ENCODE measurements around the gene CAMK2B.

The CAMK2B gene

DNA sequence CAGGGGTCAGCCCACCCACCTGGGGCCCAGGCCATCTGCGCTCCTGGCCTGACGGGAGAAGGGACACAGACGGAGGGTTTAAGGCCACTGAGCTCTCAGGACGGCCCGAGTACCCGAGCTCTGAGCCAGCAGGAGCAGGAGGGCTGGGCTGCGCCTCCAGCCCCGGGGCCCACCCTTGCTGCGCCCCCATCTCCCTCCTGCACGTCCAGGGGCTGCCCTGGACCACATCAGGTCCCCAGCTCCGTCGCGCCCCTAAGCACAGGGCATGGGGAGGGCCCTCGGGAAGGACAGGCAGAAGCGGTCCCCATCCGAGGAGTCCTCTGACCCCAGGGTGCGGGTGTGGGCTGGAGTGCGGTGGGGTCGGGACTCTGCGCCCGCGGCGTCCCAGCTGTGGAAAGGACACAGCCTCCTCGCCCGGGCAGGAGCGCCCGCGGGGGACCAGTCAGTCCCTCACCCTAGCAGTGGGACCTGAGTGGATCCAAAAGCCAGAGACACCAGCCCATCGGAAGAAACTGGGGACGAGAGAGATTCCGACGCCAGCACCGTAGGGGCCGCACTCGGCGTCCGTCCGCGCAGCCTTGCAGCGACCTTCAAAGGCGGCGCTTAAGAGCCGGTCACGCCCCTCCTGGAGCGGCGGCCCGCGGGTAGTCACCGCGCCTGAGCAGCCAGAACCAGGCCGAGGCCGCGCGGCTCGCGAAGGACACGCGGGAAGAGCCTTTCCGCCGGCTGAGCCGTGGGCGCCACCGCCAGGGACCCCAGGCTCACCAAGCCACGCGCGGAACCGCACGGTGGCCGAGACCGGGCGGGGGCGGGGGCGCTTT, 15.9 kb downstream of the CAMK2B start:
- DNase-seq (ENCODE audit: low read depth in 2 of 2), result peak; percentile 5 to 13

DNA sequence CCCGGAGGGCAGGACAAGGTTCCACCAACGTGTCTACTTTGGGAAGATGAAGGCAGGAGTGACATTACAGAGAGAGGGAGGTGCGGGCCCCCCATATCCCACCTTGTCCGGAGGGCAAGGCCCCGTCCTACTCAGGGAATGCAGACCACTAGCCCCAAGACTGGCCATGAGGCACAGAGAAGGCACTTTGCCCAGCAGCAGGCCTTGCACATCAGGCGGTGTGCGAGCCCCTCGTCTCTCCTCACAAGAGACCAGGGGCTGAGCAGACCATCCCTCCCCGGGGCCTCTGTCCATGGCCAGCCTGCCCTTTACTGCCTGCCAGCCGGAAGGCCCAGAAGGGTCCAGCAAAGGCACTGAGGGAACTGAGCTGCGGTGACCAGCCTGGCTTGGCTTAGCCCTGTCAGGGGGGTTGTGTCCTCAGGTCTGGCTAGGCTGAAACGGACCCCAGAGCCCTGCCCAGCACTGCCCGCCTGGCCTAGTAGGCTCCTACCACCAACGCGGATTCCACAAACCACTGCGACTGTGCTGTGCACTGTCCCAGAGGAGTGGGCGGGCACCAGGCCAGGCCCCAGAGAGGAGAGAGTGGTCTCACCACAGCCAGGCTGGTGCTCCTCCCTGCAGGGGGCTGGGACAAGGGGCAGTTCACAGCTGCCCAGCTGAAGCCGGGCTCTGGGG, 16.7 kb downstream of the CAMK2B start:
- no peak for DNase-seq (ENCODE audit: low read depth in 2 of 2)

DNA sequence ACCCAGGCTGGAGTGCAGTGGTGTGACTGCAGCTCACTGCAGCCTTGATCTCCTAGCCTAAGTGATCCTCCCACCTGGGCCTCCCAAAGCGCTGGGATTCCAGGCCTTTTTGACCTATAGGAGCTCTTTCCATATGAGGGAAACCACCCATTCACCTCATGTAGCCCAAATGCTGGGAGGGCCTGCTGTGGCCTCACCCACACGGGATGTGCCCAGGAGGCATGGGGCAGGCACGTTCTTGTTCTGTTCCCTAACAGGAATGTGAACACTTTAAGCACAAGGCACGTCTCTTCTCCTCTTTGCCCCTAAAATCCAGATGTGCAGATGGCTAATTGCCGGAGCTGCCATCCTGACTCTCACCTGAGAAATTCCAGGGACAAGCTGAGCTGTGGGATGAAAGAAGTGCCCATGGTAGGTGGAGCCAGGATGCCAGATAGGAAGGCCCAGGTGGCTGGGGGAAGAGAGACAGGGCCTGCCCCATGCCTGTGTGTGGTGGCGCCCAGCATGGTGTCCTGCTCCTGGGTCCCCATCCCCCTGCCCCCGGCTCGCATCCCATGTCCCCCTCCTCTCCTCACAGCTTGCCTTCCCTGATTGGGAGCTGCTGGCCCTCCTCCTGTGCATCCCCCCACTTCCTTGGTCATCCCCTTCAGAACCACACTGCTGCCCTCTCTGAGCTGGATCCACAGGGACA, 17.3 kb downstream of the CAMK2B start:
- no peak for DNase-seq (ENCODE audit: low read depth in 2 of 2)

DNA sequence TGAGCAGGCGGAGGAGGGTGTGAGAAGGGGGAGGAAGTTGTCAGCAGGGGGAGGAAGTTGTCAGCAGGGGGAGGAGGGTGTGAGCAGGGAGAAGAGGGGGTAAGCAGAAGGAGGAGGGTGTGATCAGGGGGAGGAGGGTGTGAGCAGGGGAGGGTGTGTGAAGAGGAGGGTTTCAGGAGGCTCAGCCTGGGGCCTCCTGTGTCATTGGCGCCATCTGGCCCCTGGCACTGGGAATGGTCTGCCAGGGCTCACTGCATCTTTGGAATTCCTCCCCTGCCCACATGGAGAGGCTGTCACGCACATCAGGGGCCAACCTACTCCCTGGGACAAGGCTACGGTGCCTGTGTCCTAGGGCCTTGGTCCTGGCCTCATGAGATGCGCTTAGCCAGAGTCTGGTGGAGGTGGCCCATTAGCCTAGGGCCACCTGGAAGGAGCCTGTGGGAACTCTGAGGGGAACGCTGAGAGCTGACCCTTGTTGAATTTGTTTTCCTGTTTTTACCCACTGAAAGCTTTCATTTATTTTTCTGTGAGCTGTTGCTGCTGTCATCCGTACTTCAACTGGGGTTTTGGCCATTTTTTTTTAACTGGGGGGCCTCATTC, 18.0 kb downstream of the CAMK2B start:
- peak; percentile 8 to 17 for DNase-seq (ENCODE audit: low read depth in 2 of 2)

DNA sequence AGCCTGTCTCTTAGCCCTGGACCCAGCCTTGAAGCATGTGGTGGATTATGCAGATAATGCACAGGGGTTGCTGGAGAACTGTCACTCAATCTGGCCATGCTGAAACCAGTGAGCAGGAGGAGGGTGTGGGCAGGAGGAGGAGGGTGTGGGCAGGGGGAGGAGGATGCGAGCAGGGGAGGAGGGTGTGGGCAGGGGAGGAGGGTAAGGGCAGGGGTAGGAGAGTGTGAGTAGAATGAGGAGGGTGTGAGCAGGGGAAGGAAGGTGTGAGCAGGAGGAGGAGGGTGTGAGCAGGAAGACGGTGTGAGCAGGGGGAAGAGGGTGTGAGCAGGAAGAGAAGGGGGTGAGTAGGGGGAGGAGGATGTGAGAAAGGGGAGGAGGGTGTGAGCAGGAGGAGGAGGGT, 18.8 kb downstream of the CAMK2B start:
- no peak for DNase-seq (ENCODE audit: low read depth in 2 of 2)

DNA sequence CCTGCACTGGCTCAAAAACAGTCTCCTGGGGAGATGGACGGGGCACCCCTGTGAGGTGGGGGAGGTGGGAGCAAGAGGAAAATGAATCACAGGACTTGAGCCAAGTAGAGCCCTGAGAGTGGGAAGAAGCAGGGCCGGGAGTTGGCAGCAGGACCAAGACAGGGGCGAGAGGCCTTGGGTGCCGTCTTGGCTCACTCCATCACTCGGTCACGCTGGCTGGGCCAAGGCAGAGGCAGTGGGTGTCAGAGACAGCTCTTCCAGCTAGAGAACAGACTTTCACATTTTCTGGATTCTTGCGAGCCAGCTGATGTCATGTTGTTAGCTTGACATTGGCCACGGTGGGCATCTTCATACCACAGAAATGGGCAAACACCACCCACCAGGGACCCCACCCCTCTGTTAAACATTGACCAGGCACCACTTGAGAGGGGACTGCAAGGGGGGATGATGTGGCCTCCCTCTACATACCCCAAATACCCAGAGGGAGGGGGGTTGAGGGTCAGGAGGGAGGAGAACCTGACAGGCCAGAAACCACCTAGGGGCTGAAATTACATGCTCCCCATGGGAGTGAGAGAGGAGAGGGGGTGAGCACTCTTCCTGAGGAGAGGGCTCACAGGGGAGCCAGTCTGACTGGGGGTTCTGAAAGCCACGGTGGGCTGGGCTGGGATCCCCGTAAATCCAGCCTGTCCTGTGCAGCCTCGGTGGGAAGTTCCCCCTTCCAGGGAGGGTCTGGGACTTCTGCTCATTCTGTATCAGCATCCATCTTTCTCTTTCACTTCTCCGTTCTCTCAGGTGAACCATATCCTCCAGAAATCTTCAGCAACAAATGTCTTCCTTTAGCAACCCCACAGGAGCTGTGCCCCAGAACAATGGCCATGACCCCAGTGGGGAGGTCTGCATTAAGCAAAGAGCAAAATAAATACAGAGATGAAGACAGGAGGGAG, 19.6 kb downstream of the CAMK2B start:
- DNase-seq (ENCODE audit: low read depth in 2 of 2), result no peak

DNA sequence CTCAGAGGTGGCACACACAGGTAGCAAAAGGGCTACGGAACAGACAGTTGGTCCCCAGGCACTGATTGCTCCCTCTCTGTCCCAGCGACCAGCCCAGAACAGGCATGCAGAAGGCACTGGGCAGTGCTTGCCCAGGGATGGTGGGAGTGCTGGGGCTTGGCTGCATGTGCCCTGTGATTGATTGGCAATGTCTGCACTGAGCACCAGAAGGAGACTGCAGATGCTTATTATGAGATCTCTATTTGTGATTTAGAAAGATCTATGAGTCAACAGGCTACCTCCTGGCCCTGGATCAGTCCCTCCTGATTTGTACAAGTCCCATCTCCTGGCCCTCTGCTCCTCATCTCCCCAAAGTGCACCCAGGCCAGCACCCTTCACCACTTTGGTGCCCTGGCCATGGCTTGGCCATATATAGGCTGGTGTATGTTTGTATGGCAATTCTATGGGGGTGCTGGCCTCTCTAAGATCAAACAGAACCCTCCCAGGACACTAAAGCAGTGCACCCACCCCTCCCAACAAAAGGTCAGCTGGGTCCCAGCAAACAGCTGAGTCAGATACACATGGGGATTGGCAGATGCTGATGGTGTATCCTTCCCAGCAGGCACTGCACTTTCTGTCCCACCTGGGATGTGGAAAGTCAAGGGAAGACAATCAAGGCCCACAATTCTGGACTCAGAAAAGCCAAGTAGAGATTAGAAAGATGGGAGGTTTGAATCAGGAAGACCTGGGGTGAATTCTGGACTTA, 30.9 kb downstream of the CAMK2B start:
- no peak for DNase-seq (ENCODE audit: low read depth in 2 of 2)

DNA sequence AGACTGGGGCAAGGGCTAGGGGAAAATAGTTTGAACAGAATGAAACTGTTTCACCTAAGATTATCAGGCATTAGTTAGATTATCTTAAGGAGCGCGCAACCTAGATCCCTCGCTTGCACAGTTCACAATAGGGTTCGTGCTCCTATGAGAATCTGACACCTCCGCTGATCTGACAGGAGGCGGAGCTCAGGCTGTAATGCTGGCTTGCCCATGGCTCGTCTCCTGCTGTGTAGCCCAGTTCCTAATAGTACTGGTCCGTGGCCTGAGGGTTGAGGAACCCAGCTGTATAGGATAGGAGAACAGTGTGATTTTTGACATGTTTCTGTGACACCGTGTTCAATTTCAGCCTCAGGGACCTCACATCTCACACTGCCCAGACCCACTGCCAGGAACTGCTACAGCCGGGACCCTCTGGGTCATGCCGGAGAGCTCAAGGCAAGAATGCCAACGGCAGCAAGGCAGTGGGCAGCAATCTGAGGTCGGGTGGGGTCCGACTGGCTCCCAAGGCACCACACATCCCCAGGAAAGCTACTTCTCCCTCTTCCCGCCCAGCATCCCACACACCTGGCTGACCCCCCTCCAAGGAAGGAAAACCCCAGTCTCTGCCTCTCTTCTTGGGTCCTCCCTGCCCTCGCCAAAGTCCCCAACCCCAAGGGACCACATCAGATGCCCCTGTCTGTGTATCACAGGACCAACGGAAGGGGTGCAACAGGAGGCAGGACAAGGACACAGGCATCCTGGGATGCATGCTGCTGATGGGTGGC, 31.7 kb downstream of the CAMK2B start:
- no peak for DNase-seq (ENCODE audit: low read depth in 2 of 2)

DNA sequence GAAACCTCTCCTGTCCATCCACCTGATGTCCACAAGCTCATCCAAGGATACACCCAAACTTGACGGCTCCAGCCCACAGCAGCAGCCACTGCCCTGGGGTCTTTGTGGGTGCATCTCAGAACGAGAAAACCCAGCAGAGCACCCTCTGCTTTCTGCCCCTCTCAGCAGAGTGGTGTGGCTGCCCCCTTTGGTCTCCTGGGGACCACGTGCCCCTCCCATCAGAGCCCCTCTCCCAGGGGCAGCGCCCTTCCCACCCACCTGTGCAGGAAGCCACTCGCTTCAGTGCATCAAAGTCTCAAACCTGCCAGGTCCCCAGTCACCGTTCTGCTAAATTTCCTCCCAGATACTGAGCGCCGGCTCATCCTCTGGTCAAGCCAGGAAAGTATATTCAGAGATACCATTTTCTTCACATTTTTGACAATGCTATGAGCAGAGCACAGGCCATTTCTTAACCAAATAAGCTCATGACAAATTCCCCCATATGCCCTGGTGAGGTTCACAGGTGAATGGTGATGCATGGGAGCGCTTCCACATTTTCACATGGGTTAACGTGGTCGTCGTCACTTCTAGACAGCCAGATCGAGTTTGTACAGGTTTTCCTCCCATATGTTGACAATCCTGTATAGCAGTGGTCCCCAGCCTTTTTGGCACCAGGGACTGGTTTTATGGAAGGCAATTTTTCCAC, 32.4 kb downstream of the CAMK2B start:
- DNase-seq (ENCODE audit: low read depth in 2 of 2), result no peak

DNA sequence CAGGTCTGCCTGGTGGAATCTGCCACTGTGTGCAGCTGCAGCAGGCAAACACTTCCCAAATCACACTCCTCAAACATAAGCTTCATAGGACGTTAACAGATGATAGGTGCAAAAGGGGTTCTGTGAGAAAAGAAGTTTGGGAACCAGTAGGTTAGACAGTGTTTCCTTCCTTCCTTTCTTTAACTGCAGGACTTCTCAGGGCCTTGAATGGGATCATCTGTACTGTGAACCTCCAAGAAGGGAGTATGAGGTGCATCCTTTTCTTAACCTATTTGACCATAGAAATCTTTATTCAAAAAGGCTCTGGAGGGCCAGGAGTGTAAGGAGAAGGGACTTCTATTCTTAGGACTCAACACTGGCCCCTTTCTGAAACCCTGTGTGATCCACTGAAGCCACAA, 33.0 kb downstream of the CAMK2B start:
- no peak for DNase-seq (ENCODE audit: low read depth in 2 of 2)

DNA sequence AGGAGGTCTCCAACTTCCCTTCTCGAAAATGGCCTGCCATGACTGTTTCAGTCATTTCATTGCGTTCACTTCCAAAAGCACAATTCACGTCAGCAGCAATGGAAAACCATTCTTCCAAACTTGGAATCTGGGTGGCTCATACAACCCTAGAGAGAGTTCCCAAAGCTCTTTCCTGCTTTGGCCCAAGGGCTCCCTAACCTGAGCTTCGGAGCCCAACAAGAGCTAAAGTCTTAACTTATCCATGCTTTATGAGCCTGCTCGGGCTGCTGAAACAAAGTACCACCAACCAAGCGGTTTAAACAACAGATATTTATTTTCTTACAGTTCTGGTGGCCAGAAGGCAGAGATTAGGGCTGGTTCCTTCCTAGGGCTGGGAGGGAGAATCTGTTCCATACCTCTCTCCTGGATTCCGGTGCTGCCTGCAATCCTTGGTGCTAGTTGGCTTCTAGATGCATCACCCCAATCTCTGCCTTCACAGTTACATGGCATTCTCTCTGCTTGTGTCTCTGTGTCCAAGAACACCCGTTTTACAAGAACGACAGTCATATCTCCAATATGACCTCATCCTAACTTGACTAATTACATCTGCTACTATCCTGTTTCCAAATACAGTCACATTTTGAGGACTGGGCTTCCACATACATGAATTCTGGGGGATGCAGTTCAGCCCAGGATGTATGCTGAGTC, 33.5 kb downstream of the CAMK2B start:
- no peak for DNase-seq (ENCODE audit: low read depth in 2 of 2)

DNA sequence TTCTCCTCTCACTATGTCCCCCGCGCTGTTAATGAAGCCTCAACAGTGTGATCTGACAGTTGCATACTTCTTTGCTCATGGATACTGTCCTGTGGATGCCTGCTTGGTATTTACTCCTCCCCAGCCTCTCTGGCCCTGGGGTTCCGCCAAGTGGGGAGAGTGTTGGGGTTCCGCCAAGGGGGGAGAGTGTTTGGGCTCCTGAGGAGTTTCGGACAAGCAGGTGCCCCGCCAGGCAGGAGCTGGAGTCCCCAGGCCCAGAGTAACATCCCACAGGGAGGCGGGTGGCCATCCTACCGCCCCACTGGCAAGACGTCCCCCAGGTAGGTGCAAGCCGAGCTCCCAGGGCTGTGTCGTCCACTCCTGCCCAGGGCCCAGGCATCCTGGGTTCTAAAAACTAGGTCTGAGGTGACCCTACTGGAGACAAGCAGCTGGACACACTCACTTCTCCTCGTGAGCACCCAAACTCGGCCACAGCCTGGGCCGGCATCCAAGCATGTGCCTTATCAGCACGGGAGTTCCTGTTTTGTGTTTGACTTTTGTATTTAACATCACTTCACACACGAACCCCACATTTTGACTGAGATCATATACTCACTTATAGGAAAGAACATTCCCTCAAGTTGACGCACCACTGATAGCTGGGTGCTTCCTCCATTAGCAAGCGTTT, 34.2 kb downstream of the CAMK2B start:
- no peak for DNase-seq (ENCODE audit: low read depth in 2 of 2)

DNA sequence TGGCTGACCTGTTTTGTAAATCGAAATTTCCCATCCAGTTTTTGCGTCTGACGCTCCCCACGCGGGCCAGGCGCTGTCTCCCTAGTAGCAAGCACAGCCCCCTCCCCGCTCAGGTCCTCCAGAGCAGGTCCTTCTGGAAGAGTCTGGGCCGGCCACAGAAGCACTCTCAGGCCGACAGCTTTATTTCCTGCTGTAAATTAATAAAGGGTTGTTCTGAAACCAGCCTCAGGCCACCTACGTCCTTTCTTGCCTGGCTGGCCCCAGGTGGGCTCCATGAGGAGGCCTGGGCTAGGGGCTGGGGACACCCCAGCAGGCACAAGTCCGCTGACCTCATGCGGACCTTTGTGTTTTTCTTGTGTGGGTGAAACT, 35.2 kb downstream of the CAMK2B start:
- no peak for DNase-seq (ENCODE audit: low read depth in 2 of 2)

DNA sequence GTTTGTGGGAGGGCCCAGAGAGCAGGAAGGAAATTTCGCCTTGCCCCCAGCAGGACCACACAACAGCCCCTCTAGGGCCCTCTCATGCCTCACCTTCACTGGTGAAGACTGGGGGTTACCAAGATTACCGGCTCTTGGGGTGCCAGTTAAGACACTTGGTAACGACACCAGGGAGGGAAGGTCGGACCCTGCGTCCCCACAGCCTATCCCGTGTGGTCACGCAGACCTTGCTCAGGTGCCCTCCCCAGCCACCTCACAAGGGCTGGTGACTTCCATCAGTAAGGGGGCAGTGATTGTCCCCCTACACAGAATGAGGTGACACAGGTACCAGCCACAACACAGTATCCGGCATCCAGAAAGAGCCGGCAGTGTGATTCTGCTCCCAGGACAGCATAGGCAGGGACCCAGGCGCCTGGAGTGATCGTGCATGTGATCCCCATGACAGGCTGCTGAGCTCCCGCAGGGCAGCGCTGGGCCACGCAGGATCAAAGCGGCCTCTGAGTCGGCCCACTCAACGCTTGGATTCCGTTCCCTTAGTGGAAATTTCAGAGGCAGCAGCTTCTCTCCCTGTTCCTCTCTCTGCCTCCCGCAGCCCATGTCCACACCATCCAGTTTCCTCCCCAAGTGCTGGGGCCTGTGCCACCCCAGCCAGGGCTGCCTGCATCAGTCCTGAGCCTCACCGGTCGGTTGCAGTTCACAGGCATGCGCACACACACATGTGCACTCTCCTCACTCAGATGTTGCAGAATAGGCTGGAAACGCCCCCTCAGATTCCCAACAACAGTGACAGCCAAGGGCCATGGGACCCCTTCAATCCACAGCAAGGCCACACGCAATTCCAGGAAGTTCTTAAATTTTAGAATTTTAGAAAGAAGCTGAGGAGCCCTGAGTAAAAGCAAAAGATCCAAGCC, 35.8 kb downstream of the CAMK2B start:
- no peak for DNase-seq (ENCODE audit: low read depth in 2 of 2)

DNA sequence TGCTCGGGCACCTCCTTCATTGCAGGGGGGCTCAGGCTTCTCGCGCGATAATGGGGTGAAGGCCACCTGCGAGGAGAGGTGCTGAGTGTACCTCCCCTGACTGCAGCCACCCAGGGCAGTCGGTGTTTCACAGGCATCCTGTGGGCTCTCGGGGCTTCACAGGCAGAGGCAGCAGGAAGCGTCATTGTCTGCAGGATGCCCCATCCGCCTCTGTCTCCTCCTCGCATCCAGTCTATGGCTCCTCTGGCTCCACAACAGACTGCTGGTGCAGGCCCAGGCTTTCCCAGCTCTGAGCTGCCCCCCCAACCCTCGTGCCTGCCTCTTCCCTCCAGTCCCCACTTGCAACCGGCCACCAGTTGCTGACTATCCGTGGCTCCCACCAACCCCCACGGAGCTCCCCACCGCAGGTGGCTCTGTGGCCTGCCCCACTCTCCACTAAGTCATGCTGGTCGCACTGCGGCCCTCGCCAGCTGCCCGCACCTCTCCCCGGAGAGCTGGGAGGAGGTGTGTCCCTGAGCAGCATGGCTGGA, 36.5 kb downstream of the CAMK2B start:
- no peak for DNase-seq (ENCODE audit: low read depth in 2 of 2)

DNA sequence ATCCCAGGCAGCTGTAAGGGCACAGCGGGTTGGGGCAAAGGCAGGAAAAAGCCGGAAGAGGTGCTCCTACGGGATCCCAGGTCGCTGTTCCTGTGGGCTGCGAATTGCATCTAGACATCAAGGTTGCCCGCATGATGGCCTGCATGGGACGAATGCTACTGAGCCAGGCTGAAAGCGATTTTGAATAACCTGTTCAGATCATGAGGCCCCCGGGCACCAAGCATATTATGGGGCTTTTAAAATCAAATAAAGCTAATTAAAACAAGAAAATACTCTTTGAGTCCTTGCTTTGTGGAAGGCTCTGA, 37.1 kb downstream of the CAMK2B start:
- DNase-seq (ENCODE audit: low read depth in 2 of 2), result no peak
